SIG-M5 treated with dmso at 0.1 percent for 504 hours (cell line): Measurements from ENCODE around the gene BEGAIN.

Source experiments
- DNase-seq: peaks from one replicate; lab custom pipeline; 2025; ENCODE audit not compliant: unreplicated experiment; lab: John Stamatoyannopoulos, UW

BEGAIN gene

GRCh38 chr14:100615736-100616695 lies 28.8 kb upstream of the BEGAIN start:
- DNase-seq = no peak

- no peak for DNase-seq
Observed at GRCh38 chr14:100614803-100615202, 27.6 kb upstream of the BEGAIN start.

- DNase-seq = no peak
Observed at GRCh38 chr14:100612986-100613385, 25.8 kb upstream of the BEGAIN start.

GRCh38 chr14:100611811-100612480 lies 24.7 kb upstream of the BEGAIN start:
- no peak for DNase-seq

GRCh38 chr14:100610511-100611217 lies 23.4 kb upstream of the BEGAIN start:
- DNase-seq = no peak

- no peak for DNase-seq
Observed at GRCh38 chr14:100609941-100610391, 22.7 kb upstream of the BEGAIN start.

- no peak for DNase-seq
Observed at GRCh38 chr14:100609331-100609870, 22.2 kb upstream of the BEGAIN start.

- DNase-seq = no peak
Observed at GRCh38 chr14:100608586-100609330, 21.5 kb upstream of the BEGAIN start.

GRCh38 chr14:100608064-100608463 lies 20.8 kb upstream of the BEGAIN start:
- no peak for DNase-seq

GRCh38 chr14:100607611-100607956 lies 20.4 kb upstream of the BEGAIN start:
- no peak for DNase-seq

- no peak for DNase-seq
Observed at GRCh38 chr14:100606687-100607610, 19.7 kb upstream of the BEGAIN start.

GRCh38 chr14:100605706-100606686 lies 18.8 kb upstream of the BEGAIN start:
- no peak for DNase-seq

GRCh38 chr14:100605230-100605629 lies 18.0 kb upstream of the BEGAIN start:
- no peak for DNase-seq

- DNase-seq = no peak
Observed at GRCh38 chr14:100604709-100605108, 17.5 kb upstream of the BEGAIN start.

- no peak for DNase-seq
Observed at GRCh38 chr14:100604121-100604501, 16.9 kb upstream of the BEGAIN start.

GRCh38 chr14:100603341-100604120 lies 16.3 kb upstream of the BEGAIN start:
- DNase-seq = no peak

- DNase-seq = no peak
Observed at GRCh38 chr14:100602621-100603230, 15.5 kb upstream of the BEGAIN start.
